Esophagus muscularis mucosa (tissue), 4 donors: ENCODE data around the gene F10. TPM values are rescaled to one million over a fixed set of nuclear protein-coding genes. Genes with fewer than 3 reads are reported as not detected.
"Not testable (repeated sequence)": the region's sequence is repeated elsewhere in the genome, so short reads cannot be mapped to it uniquely, and the experiment has no call there.

Experiments
- DNase-seq: peaks from one replicate; pipeline ENCODE4 v3.0.0-alpha.2; 2017; ENCODE audit errors: extremely low spot score
- H3K27ac ChIP-seq, 4 donors: fragments of 200-600 bp; sonication (generic); replicated peaks in 1 of 4; 1 replicate in 3 of 4; 2 replicates in 1 of 4; pipeline ENCODE4 v1.5.1; 2016 to 2019; ENCODE audit warnings: mild to moderate bottlenecking in 1 of 4
- H3K27me3 ChIP-seq, 4 donors: fragments of 200-600 bp; sonication (generic); one replicate each; pipeline versions ENCODE4 v1.5.1 to v1.6.0; 2016 to 2019
- H3K36me3 ChIP-seq, 4 donors: fragments of 200-600 bp; sonication (generic); one replicate each; pipeline ENCODE4 v1.5.1; 2016 to 2019
- H3K4me1 ChIP-seq, 4 donors: fragments of 200-600 bp; sonication (generic); one replicate each; pipeline ENCODE4 v1.5.1; 2016 to 2019
- H3K4me3 ChIP-seq, 4 donors: fragments of 200-600 bp; sonication (generic); 1 replicate in 2 of 4; 2 replicates in 2 of 4; pipeline ENCODE4 v1.5.1; 2016 to 2019; ENCODE audit warnings: mild to moderate bottlenecking in 4 of 4, moderate library complexity in 1 of 4
- H3K9me3 ChIP-seq, 4 donors: fragments of 200-600 bp; sonication (generic); 1 replicate in 3 of 4; 2 replicates in 1 of 4; pipeline ENCODE4 v1.5.1; 2016 to 2019
- CTCF ChIP-seq, 3 experiments: fragments of 200-600 bp in 2 of 3; fragments of 450-650 bp in 1 of 3; sonication (generic) in 2 of 3; IDR thresholded peaks; one replicate each; pipeline ENCODE4 v1.5.1; 2017 to 2019; ENCODE audit warnings: antibody characterized with exemption in 3 of 3, mild to moderate bottlenecking in 2 of 3, moderate library complexity in 1 of 3
- EP300 ChIP-seq: sonication (generic); formaldehyde crosslinking; IDR thresholded peaks from one replicate; pipeline ENCODE4 v1.6.1; 2017; ENCODE audit warnings: antibody characterized with exemption
- POLR2A ChIP-seq: fragments of 450-650 bp; IDR thresholded peaks from one replicate; pipeline ENCODE4 v1.6.1; 2017; ENCODE audit warnings: antibody characterized with exemption, moderate library complexity, mild to moderate bottlenecking, low read depth
- POLR2AphosphoS5 ChIP-seq, 2 donors: sonication (generic); formaldehyde crosslinking; IDR thresholded peaks; one replicate each; pipeline ENCODE4 v1.6.1; 2017; ENCODE audit warnings: antibody characterized with exemption in 2 of 2
- WGBS: methylation state at CpG from one replicate; pipeline ENCODE4 v1.1.5; 2018; 5-methylcytosine and 5-hydroxymethylcytosine counted together
- intact Hi-C: fragments of 100-400 bp; cut with DNase I; formaldehyde crosslinking; loops from one replicate; pipeline ENCODE4 v1.15.1; 2023
- total RNA-seq, 4 donors: library from RNA; depleted of rRNA; stranded (reverse); fragments of >200 nt; gene quantifications; one replicate each; pipeline versions ENCODE4 v1.1.0 to v1.2.1, GENCODE V29; 2016

Gene F10
- total RNA-seq, 4 donors from 2014 or later: 4.6 to 20.5 (median 11.7) TPM

GRCh38 chr13:113078902-113079780, 43.5 kb upstream of the F10 start:
- 62% methylated on average over 23 of the region's 27 CpGs for WGBS
- Histone ChIP-seq H3K9me3 (no peaks in the 10 kb centered on the region), H3K4me1 (peaks cover 0 to 10% (median 5%) of the 10 kb centered on the region in 4 donors), H3K27me3 (peaks cover 0 to 26% (median 0%) of the 10 kb centered on the region in 4 donors), H3K4me3 (no peak overlapping the region), H3K27ac (no peak overlapping the region), H3K36me3 (peaks cover 0 to 93% (median 24%) of the 10 kb centered on the region in 4 donors)
- TF ChIP-seq POLR2A (no peak), EP300 (no peak), POLR2AphosphoS5 (IDR thresholded peaks at IDR 0.05) (no peak), CTCF (IDR thresholded peaks at IDR 0.05) (no peak)
- intact Hi-C loops: no loop called here
- no peak for DNase-seq

- Histone ChIP-seq H3K4me1 (peaks cover 0 to 11% (median 5%) of the 10 kb centered on the region in 4 donors), H3K36me3 (peaks cover 0 to 93% (median 22%) of the 10 kb centered on the region in 4 donors), H3K27me3 (peaks cover 0 to 21% (median 0%) of the 10 kb centered on the region in 4 donors)
- H3K27ac ChIP-seq, H3K4me3 ChIP-seq, intact Hi-C loops, H3K9me3 ChIP-seq, DNase-seq: not testable (repeated sequence)
- whole genome bisulfite sequencing: 59% methylated on average over 9 of the region's 9 CpGs
These were observed 42.9 kb upstream of the F10 start for GRCh38 chr13:113079781-113080080.

GRCh38 chr13:113080361-113080831, 42.2 kb upstream of the F10 start:
- Histone ChIP-seq H3K9me3 (no peaks in the 10 kb centered on the region), H3K27me3 (peaks cover 0 to 24% (median 0%) of the 10 kb centered on the region in 4 donors), H3K36me3 (peaks cover 0 to 93% (median 22%) of the 10 kb centered on the region in 4 donors), H3K4me3 (no peak overlapping the region), H3K4me1 (peaks cover 0 to 11% (median 5%) of the 10 kb centered on the region in 4 donors), H3K27ac (no peak overlapping the region)
- no peak for TF ChIP-seq CTCF (IDR thresholded peaks at IDR 0.05)
- TF ChIP-seq EP300: no peak
- TF ChIP-seq POLR2AphosphoS5 (IDR thresholded peaks at IDR 0.05): no peak
- TF ChIP-seq POLR2A: no peak
- 79% methylated on average over 3 of the region's 18 CpGs for WGBS
- intact Hi-C loops: no loop called here
- no peak for DNase-seq

GRCh38 chr13:113080901-113081521, 41.6 kb upstream of the F10 start:
- 78% methylated on average over 6 of the region's 25 CpGs for WGBS
- DNase-seq: no peak
- Histone ChIP-seq H3K4me3 (no peak overlapping the region), H3K36me3 (peaks cover 0 to 90% (median 20%) of the 10 kb centered on the region in 4 donors), H3K9me3 (no peaks in the 10 kb centered on the region), H3K4me1 (peaks cover 0 to 11% (median 5%) of the 10 kb centered on the region in 4 donors), H3K27ac (no peak overlapping the region), H3K27me3 (peaks cover 0 to 27% (median 0%) of the 10 kb centered on the region in 4 donors)
- intact Hi-C loops: no loop called here
- TF ChIP-seq POLR2A (no peak), POLR2AphosphoS5 (IDR thresholded peaks at IDR 0.05) (no peak), EP300 (no peak), CTCF (IDR thresholded peaks at IDR 0.05) (no peak)
